H1 (cell line): ENCODE data around the gene MGRN1. TPM values are rescaled to one million over a fixed set of nuclear protein-coding genes. Genes with fewer than 3 reads are reported as not detected.

Experiments
- CTCF ChIA-PET: fragments of 300-600 bp; sonication (Branson Sonifier 250); formaldehyde crosslinking; loops from one replicate; lab custom pipeline; 2021; ENCODE audit not compliant: partially characterized antibody; lab: Charles Lee
- POLR2A ChIA-PET: fragments of 300-600 bp; sonication (Branson Sonifier 250); formaldehyde crosslinking; loops from one replicate; lab custom pipeline; 2021; ENCODE audit warnings: inconsistent platforms; ENCODE audit not compliant: partially characterized antibody; lab: Charles Lee
- DNase-seq, 2 experiments: peaks; one replicate each; pipeline versions ENCODE4 v3.0.0 to v3.0.0-alpha.2; 2010 to 2022; ENCODE audit warnings: low spot score in 2 of 2, low read depth in 1 of 2, mixed read lengths in 1 of 2
- FAIRE-seq: peaks from 2 replicates; lab custom pipeline; 2011; peaks lifted over from hg19 to GRCh38; lab: Jason Lieb, UNC
- H2AFZ ChIP-seq: 2 replicates; pipeline ENCODE4 v1.8.1; 2012; ENCODE audit warnings: low read length, inconsistent platforms
- H2AK5ac ChIP-seq: 2 replicates; pipeline ENCODE4 v1.6.1; 2013; ENCODE audit warnings: low read depth, low read length
- H2BK120ac ChIP-seq: replicated peaks from 2 replicates; pipeline ENCODE3; 2013; ENCODE audit warnings: low read depth, low read length, inconsistent platforms
- H2BK12ac ChIP-seq: 2 replicates; pipeline ENCODE4 v1.6.1; 2013; ENCODE audit warnings: low read depth, low read length
- H2BK15ac ChIP-seq: 2 replicates; pipeline ENCODE4 v1.6.1; 2013; ENCODE audit warnings: low read length
- H2BK20ac ChIP-seq: 2 replicates; pipeline ENCODE4 v1.6.1; 2013; ENCODE audit warnings: low read length
- H2BK5ac ChIP-seq: 2 replicates; pipeline ENCODE4 v1.6.1; 2013; ENCODE audit warnings: low read depth, low read length
- H3K14ac ChIP-seq: 2 replicates; pipeline ENCODE4 v1.6.1; 2013; ENCODE audit warnings: inconsistent platforms; ENCODE audit not compliant: insufficient read length
- H3K18ac ChIP-seq: 2 replicates; pipeline ENCODE4 v1.6.1; 2013; ENCODE audit warnings: low read length; ENCODE audit errors: extremely low read depth
- H3K23ac ChIP-seq: 2 replicates; pipeline ENCODE4 v1.6.1; 2013; ENCODE audit warnings: inconsistent platforms; ENCODE audit not compliant: insufficient read length
- H3K23me2 ChIP-seq: 2 replicates; pipeline ENCODE4 v1.6.1; 2013; ENCODE audit warnings: low read depth, low read length
- H3K27ac ChIP-seq: 2 replicates; pipeline ENCODE4 v1.6.1; 2011; ENCODE audit warnings: low read depth, low read length, inconsistent platforms
- H3K27me3 ChIP-seq, 4 experiments: replicated peaks in 1 of 4; 1 replicate in 1 of 4; 2 replicates in 3 of 4; pipeline versions ENCODE4 v1.6.1 to v1.8.1; 2011 to 2013; ENCODE audit warnings: low read length in 3 of 4, mild to moderate bottlenecking in 3 of 4, inconsistent platforms in 2 of 4, mixed read lengths in 2 of 4, moderate library complexity in 1 of 4; ENCODE audit not compliant: control insufficient read depth in 3 of 4, insufficient read depth in 3 of 4; ENCODE audit errors: extremely low read depth in 1 of 4
- H3K36me3 ChIP-seq, 4 experiments: 2 replicates each; pipeline versions ENCODE4 v1.6.1 to v1.8.1; 2011 to 2013; ENCODE audit warnings: mild to moderate bottlenecking in 4 of 4, low read length in 3 of 4, moderate library complexity in 2 of 4, control low read depth in 1 of 4, inconsistent platforms in 1 of 4; ENCODE audit not compliant: insufficient read depth in 4 of 4, control insufficient read depth in 2 of 4
- H3K4ac ChIP-seq: replicated peaks from 2 replicates; pipeline ENCODE3; 2013; ENCODE audit warnings: low read length, low read depth, mixed read lengths, inconsistent platforms; ENCODE audit not compliant: insufficient read length
- H3K4me1 ChIP-seq, 4 experiments: replicated peaks in 1 of 4; 1 replicate in 1 of 4; 2 replicates in 3 of 4; pipeline versions ENCODE4 v1.6.1 to v1.8.1; 2011 to 2013; ENCODE audit warnings: low read length in 3 of 4, inconsistent platforms in 2 of 4, mixed read lengths in 1 of 4; ENCODE audit not compliant: insufficient read depth in 4 of 4, control insufficient read depth in 3 of 4
- H3K4me2 ChIP-seq, 2 experiments: 2 replicates each; pipeline versions ENCODE4 v1.6.1 to v1.8.1; 2011 to 2013; ENCODE audit warnings: low read depth in 2 of 2, low read length in 2 of 2, control low read depth in 1 of 2, inconsistent platforms in 1 of 2, mild to moderate bottlenecking in 1 of 2; ENCODE audit not compliant: insufficient read depth in 1 of 2
- H3K4me3 ChIP-seq, 4 experiments: fragments of 200-600, 300-600 bp in 1 of 4; sonication (generic), shearing (Covaris generic), sonication (Bioruptor Twin) in 1 of 4; 2 replicates each; pipeline versions ENCODE4 v1.5.1 to v1.8.1; 2011 to 2016; ENCODE audit warnings: low read length in 4 of 4, low read depth in 3 of 4, control low read depth in 2 of 4, inconsistent platforms in 2 of 4, mild to moderate bottlenecking in 2 of 4, mixed read lengths in 1 of 4, moderate library complexity in 1 of 4; ENCODE audit not compliant: insufficient read depth in 2 of 4; ENCODE audit errors: extremely low read depth in 1 of 4
- H3K56ac ChIP-seq: replicated peaks from 2 replicates; pipeline ENCODE3; 2013; ENCODE audit warnings: low read depth, mild to moderate bottlenecking, mixed read lengths, low read length, inconsistent platforms; ENCODE audit not compliant: insufficient read length
- H3K79me1 ChIP-seq: 2 replicates; pipeline ENCODE4 v1.6.1; 2013; ENCODE audit warnings: low read depth, low read length, control low read depth
- H3K79me2 ChIP-seq, 2 experiments: 2 replicates each; pipeline versions ENCODE4 v1.6.1 to v1.8.1; 2012 to 2013; ENCODE audit warnings: low read length in 2 of 2, mild to moderate bottlenecking in 2 of 2, inconsistent platforms in 1 of 2; ENCODE audit not compliant: insufficient read depth in 2 of 2, control insufficient read depth in 1 of 2
- H3K9ac ChIP-seq, 4 experiments: replicated peaks in 1 of 4; 1 replicate in 1 of 4; 2 replicates in 3 of 4; pipeline versions ENCODE4 v1.6.1 to v1.8.1; 2011 to 2013; ENCODE audit warnings: low read depth in 3 of 4, low read length in 3 of 4, control low read depth in 2 of 4, mild to moderate bottlenecking in 2 of 4, moderate library complexity in 2 of 4, inconsistent platforms in 1 of 4; ENCODE audit errors: extremely low read depth in 1 of 4
- H3K9me3 ChIP-seq, 2 experiments: 2 replicates each; pipeline versions ENCODE4 v1.6.1 to v1.8.1; 2012 to 2013; ENCODE audit warnings: mild to moderate bottlenecking in 2 of 2, moderate library complexity in 2 of 2, control low read depth in 1 of 2, inconsistent platforms in 1 of 2, low read depth in 1 of 2, low read length in 1 of 2, mixed read lengths in 1 of 2; ENCODE audit not compliant: insufficient read depth in 2 of 2
- H4K20me1 ChIP-seq, 2 experiments: replicated peaks in 1 of 2; 2 replicates each; pipeline versions ENCODE3 to v1.8.1; 2011 to 2013; ENCODE audit warnings: inconsistent platforms in 2 of 2, low read length in 2 of 2, mild to moderate bottlenecking in 1 of 2; ENCODE audit not compliant: insufficient read depth in 2 of 2, control insufficient read depth in 1 of 2
- H4K5ac ChIP-seq: 2 replicates; pipeline ENCODE4 v1.6.1; 2013; ENCODE audit warnings: low read length, low read depth, mixed read lengths, inconsistent platforms; ENCODE audit not compliant: insufficient read length
- H4K8ac ChIP-seq: 2 replicates; pipeline ENCODE4 v1.8.0; 2013; ENCODE audit warnings: mild to moderate bottlenecking, moderate library complexity, low read length, inconsistent platforms; ENCODE audit not compliant: insufficient read depth; ENCODE audit errors: extremely low read depth
- H4K91ac ChIP-seq: replicated peaks from 2 replicates; pipeline ENCODE3; 2013; ENCODE audit warnings: low read length, mixed read lengths, inconsistent platforms; ENCODE audit not compliant: insufficient read length
- ATF2 ChIP-seq: IDR thresholded peaks from 2 replicates; pipeline ENCODE4 v1.6.1; 2012; ENCODE audit warnings: low read length, inconsistent platforms
- BRCA1 ChIP-seq: IDR thresholded peaks from 2 replicates; pipeline ENCODE4 v1.6.1; 2012; ENCODE audit warnings: low read depth, low read length, improper control_type of control experiment
- CTCF ChIP-seq, 3 experiments: IDR thresholded peaks; 1 replicate in 2 of 3; 2 replicates in 1 of 3; pipeline versions ENCODE4 v1.5.1 to v1.6.1; 2011; ENCODE audit warnings: low read length in 3 of 3, mild to moderate bottlenecking in 3 of 3, inconsistent platforms in 2 of 3, low read depth in 1 of 3, moderate library complexity in 1 of 3; ENCODE audit not compliant: insufficient read depth in 1 of 3; ENCODE audit errors: control extremely low read depth in 1 of 3
- E2F6 ChIP-seq: IDR thresholded peaks from 2 replicates; pipeline ENCODE4 v1.6.1; 2012; ENCODE audit warnings: inconsistent platforms
- EP300 ChIP-seq, 2 experiments: IDR thresholded peaks; 1 replicate in 1 of 2; 2 replicates in 1 of 2; pipeline ENCODE4 v1.6.1; 2011 to 2012; ENCODE audit warnings: low read depth in 2 of 2, low read length in 2 of 2, mild to moderate bottlenecking in 2 of 2, borderline replicate concordance in 1 of 2, inconsistent platforms in 1 of 2, moderate library complexity in 1 of 2
- MAX ChIP-seq: IDR thresholded peaks from 2 replicates; pipeline ENCODE4 v1.6.1; 2012; ENCODE audit warnings: inconsistent platforms
- POLR2A ChIP-seq, 2 experiments: IDR thresholded peaks; 1 replicate in 1 of 2; 2 replicates in 1 of 2; pipeline ENCODE4 v1.6.1; 2011; ENCODE audit warnings: low read depth in 2 of 2, low read length in 2 of 2, mild to moderate bottlenecking in 2 of 2; ENCODE audit errors: control extremely low read depth in 1 of 2
- TEAD4 ChIP-seq: IDR thresholded peaks from 2 replicates; pipeline ENCODE4 v1.6.1; 2012; ENCODE audit warnings: low read depth, low read length, inconsistent platforms, mixed read lengths
- WGBS, 2 experiments: shearing (Covaris generic) in 1 of 2; methylation state at CpG; one replicate each; pipeline versions ENCODE4 v1.1.6 to v1.1.7; 2013 to 2015; ENCODE audit warnings: low lambda C conversion rate in 2 of 2, mixed read lengths in 2 of 2, inconsistent platforms in 1 of 2, low coverage in 1 of 2, missing lambda C conversion rate in 1 of 2; ENCODE audit not compliant: insufficient replicate concordance in 2 of 2, insufficient coverage in 1 of 2, insufficient read length in 1 of 2; ENCODE audit errors: extremely low coverage in 1 of 2, missing lambda C conversion rate in 1 of 2; 5-methylcytosine and 5-hydroxymethylcytosine counted together
- polyA plus RNA-seq, 7 experiments: library from polyadenylated mRNA; depleted of rRNA in 3 of 7; stranded (reverse) in 5 of 7; unstranded in 2 of 7; fragments of >200 nt in 5 of 7; fragments of 200-250 nt in 2 of 7; gene quantifications; 1 replicate in 5 of 7; 2 replicates in 1 of 7; 4 replicates in 1 of 7; pipeline versions ENCODE4 v1.2.1 to v1.2.3, GENCODE V29; 2011 to 2013; ENCODE audit warnings: missing spikeins in 2 of 7, mixed read lengths in 2 of 7
- total RNA-seq: library from RNA; stranded (reverse); fragmentation: NEBNext Ultra II Directional; extraction: Animal tissue kit (Norgen Biotek cat#: 25700); gene quantifications from 2 replicates; pipeline ENCODE4 v1.2.1, GENCODE V29; 2021

Gene MGRN1
- total and polyA plus RNA-seq, 2 of the 8 experiments (the other 6 are each of a cell fraction or from before 2014, with no cell fraction given) = 15.0 to 82.3 TPM

GRCh38 chr16:4588961-4589360 lies 35.7 kb upstream of the MGRN1 start:
- no peak overlapping the region for H3K14ac ChIP-seq
- peaks cover 0 to 15% (median 10%) of the 10 kb centered on the region in 4 experiments; a peak in 6 of 7 replicates for H3K4me1 ChIP-seq
- H3K36me3 ChIP-seq = no peaks in the 10 kb centered on the region
- no peak overlapping the region for H3K4ac ChIP-seq
- WGBS, 2 experiments = 89% methylated on average over 6 of the region's 6 CpGs; no CpG with 5 or more reads in 1 of the 2 experiments
- no peak overlapping the region for H2BK20ac ChIP-seq
- H3K27me3 ChIP-seq = no peaks in the 10 kb centered on the region; a peak in 1 of 7 replicates
- H2AK5ac ChIP-seq = no peak overlapping the region
- H3K4me2 ChIP-seq = no peak overlapping the region
- FAIRE-seq (no peak), DNase-seq (no peak)
- H3K4me3 ChIP-seq = no peak overlapping the region
- H3K23me2 ChIP-seq = no peaks in the 10 kb centered on the region
- POLR2A ChIA-PET = interaction anchor here (1.2 to 12.8 kb wide), 2 partner anchors 10 to 23 kb away, joined by 3 to 126 read pairs; partner anchors contain the start of gene UBALD1
- H2BK120ac ChIP-seq = no peak overlapping the region
- no peak overlapping the region for H4K5ac ChIP-seq
- no peaks in the 10 kb centered on the region for H4K20me1 ChIP-seq
- no peak overlapping the region for H3K9ac ChIP-seq
- H2BK12ac ChIP-seq = no peak overlapping the region
- no peak overlapping the region for H4K8ac ChIP-seq
- no peak overlapping the region for H3K23ac ChIP-seq
- H3K9me3 ChIP-seq = peaks cover 8% of the 10 kb centered on the region in 2 experiments; a peak in 3 of 4 replicates
- no peak overlapping the region for H3K56ac ChIP-seq
- no peak overlapping the region for H3K18ac ChIP-seq
- CTCF ChIA-PET = interaction anchor here (1.1 to 8.9 kb wide), 7 partner anchors 14 to 112 kb away, joined by 3 to 157 read pairs (median 7); partner anchors contain the start of gene MGRN1
- H2BK15ac ChIP-seq = no peak overlapping the region
- no peak overlapping the region for H2AFZ ChIP-seq
- H3K79me1 ChIP-seq = no peaks in the 10 kb centered on the region
- H2BK5ac ChIP-seq = no peak overlapping the region
- no peak overlapping the region for H3K27ac ChIP-seq
- H3K79me2 ChIP-seq = no peaks in the 10 kb centered on the region
- H4K91ac ChIP-seq = no peak overlapping the region
- TF ChIP-seq BRCA1 (no peak), TEAD4 (no peak), EP300 (IDR thresholded peaks at IDR 0.05; ENCODE audit: borderline replicate concordance in 1 of 2, low read depth in 2 of 2, low read length in 2 of 2) (no peak), POLR2A (IDR thresholded peaks at IDR 0.05; ENCODE audit: control extremely low read depth in 1 of 2, low read depth in 2 of 2, low read length in 2 of 2) (no peak), CTCF (IDR thresholded peaks at IDR 0.05; ENCODE audit: control extremely low read depth in 1 of 3, insufficient read depth in 1 of 3, low read depth in 1 of 3, low read length in 3 of 3) (no peak), E2F6 (no peak), MAX (no peak), ATF2 (no peak)
